Esophagus muscularis mucosa (tissue), 4 donors: Measurements from ENCODE around the gene NSD2.

Source experiments
- CTCF ChIP-seq, 3 experiments: fragments of 200-600 bp in 2 of 3; fragments of 450-650 bp in 1 of 3; sonication (generic) in 2 of 3; IDR thresholded peaks; one replicate each; pipeline ENCODE4 v1.5.1; 2017 to 2019; ENCODE audit warnings: antibody characterized with exemption in 3 of 3, mild to moderate bottlenecking in 2 of 3, moderate library complexity in 1 of 3
- EP300 ChIP-seq: sonication (generic); formaldehyde crosslinking; IDR thresholded peaks from one replicate; pipeline ENCODE4 v1.6.1; 2017; ENCODE audit warnings: antibody characterized with exemption
- POLR2A ChIP-seq: fragments of 450-650 bp; IDR thresholded peaks from one replicate; pipeline ENCODE4 v1.6.1; 2017; ENCODE audit warnings: antibody characterized with exemption, moderate library complexity, mild to moderate bottlenecking, low read depth
- POLR2AphosphoS5 ChIP-seq, 2 donors: sonication (generic); formaldehyde crosslinking; IDR thresholded peaks; one replicate each; pipeline ENCODE4 v1.6.1; 2017; ENCODE audit warnings: antibody characterized with exemption in 2 of 2

DNA sequence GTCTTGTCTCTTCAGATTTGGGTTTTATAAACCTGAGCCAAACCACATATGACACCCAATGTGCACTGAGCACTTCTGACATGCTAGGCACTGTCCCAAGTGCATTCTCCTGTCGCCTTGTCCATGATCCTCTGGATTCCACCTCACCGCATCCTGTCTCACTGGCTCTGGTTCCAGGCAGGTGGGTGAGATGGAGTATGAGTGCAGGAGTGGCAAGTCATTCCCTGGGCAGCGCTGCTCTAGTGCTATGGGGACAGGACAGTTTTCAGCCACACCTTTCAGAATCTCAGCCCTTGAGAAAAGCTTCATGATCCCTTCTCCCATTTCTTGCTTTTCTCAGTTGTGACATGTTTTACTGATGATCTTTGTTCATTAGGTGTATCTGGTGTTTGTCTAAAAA, 66.4 kb downstream of the NSD2 start:
- TF ChIP-seq CTCF (IDR thresholded peaks at IDR 0.05) (no peak), POLR2AphosphoS5 (IDR thresholded peaks at IDR 0.05) (no peak), POLR2A (no peak), EP300 (no peak)
